Stimulated activated CD8-positive, alpha-beta memory T cell treated with anti-CD3 and anti-CD28 coated beads, Interleukin-15, amount 100 ng/mL, for 24 hours (primary cell): Measurements from ENCODE around the gene COLQ.
"Not testable (repeated sequence)": the region's sequence is repeated elsewhere in the genome, so short reads cannot be mapped to it uniquely, and the experiment has no call there.

ENCODE experiments used
- DNase-seq: peaks from one replicate; pipeline ENCODE4 v3.0.0-alpha.2; 2020; ENCODE audit warnings: low read depth

COLQ gene

DNA sequence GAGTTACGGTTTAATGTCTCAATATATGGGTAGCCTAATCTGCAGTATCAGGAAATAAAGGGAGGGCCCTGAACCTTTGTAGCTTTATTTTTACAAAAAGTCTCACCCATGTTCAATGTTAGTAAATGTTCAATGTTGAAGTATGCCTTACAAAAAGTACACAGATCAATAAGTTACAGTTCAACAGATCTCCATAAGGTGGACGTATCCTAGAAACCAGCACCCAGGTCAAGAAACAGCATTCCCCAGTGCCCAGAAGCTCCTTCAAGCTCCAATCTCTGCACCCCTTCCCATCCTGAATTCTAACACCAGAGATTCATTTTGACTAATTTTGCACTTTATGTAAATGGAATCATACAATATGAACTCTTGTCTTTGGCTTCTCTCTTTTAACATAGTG, 31.3 kb downstream of the COLQ start:
- DNase-seq = no peak

DNA sequence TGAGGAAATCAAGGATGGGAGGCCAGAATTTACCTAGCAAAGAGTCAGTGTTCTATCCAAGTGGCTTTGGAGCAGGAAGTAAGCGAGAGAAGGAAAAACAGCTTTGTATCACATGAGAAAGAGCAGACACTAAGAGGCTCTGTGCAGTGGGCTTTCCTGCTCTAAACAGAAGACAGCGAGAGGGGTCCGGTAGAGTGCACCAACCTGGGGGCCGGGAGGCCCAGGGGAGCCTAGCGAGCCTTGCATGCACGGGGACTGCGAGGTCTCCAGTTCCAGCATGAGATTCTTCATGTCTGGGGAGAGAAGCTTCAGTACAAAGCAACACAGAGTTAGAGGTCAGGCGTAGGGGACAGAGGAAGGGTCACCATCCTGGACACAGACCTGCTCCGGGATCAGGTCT, 33.5 kb downstream of the COLQ start:
- DNase-seq = no peak

DNA sequence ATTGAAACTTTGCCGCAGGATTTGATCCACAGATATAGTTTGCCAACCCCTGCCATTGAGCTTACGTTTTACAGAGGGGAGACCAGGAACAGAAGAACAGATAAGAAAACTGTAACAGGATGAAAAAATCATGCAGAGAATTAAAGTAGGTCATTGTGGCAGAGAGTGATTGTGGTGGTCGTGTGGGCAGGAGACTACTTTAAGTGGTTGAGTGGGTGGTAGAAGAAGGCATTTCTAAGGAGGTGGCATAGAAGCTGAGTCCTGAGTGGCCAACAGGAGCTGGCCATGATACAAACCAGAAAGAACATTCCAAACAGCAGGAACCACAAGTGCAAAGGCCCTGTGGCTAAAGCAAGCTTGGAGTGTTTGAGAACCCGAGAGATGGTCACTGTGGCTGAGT, 34.5 kb downstream of the COLQ start:
- no peak for DNase-seq

DNA sequence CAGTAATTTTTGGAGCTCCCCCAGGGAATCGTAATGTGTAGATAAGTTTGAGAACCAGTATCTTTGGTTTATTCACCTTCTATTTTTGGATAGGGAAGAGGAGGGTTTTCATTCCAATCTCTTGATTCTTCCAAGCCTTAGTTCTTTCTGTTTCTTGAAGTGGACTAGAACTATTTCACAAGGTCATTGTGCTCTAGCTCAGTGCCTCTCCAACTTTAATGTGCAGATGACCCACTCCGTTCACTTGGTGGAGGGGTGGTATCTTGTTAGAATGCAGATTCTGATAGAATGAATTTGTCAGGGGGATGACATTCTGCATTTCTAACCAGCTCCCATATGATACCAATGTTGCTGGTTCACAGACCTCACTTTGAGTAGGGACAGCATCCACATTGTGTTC, 35.5 kb downstream of the COLQ start:
- DNase-seq = no peak

DNA sequence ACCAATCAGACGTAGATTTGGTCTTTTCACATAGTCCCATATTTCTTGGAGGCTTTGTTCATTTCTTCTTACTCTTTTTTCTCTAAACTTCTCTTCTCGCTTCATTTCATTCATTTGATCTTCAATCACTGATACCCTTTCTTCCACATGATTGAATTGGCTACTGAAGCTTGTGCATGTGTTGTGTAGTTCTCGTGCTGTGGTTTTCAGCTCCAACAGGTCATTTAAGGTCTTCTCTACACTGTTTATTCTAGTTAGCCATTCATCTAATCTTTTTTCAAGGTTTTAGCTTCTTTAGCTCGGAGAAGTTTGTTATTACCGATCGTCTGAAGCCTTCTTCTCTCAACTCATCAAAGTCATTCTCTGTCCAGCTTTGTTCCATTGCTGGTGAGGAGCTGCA, 37.0 kb downstream of the COLQ start:
- DNase-seq = not testable (repeated sequence)

DNA sequence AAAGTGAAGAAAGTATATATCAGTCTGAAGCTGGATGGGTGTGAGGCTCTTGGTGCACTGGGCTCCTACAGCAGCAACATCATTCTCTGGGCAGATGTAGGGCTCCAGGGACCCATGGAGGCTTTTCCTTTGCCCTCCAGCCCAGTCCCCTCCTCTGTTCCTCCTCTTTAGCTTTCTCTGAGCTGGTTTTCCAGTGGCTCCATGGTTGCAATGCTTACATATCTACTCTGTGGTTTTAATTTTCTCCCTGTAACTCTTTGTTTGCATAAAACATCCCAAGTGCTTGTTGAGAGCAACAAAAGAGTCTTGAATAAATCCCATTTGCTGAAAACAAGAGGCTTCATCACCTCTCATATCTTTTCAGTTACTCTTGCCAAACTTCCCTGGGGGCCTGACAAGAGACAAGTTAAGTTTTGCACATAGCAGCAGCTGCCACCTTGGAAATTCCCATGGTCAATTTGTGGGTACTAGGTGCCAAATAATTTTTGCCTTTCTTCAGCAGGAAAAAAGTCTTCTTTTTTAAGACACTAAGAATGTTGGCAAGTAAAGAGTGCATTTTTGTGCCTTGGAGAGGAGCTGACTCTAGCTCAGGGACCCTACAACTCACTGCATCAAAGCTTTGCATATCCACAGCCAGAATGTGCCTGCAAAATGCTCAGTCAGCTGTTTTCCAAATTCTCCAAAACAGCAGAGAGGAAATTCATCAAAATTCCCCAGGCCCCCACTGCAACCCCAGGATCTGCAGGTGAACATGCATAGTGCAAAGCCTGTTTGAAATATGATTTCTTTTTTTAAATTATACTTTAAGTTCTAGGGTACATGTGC, 41.9 kb downstream of the COLQ start:
- no peak for DNase-seq

DNA sequence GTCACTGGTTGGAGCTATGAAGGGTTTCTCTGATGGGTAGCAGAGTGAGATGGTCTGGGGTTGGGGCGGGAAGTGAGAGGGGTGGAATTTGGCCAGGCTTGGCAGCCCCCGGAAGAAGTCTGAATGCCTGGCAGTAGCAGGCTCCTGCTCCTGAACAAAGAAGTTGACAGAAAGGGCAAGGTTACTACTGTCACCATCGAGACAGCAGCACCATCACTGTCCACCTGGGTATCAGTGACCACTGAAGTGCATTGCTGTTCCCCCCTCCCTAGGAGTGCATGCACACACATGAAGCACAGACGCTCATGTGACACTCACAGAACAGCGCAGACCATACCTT, 42.9 kb downstream of the COLQ start:
- no peak for DNase-seq

DNA sequence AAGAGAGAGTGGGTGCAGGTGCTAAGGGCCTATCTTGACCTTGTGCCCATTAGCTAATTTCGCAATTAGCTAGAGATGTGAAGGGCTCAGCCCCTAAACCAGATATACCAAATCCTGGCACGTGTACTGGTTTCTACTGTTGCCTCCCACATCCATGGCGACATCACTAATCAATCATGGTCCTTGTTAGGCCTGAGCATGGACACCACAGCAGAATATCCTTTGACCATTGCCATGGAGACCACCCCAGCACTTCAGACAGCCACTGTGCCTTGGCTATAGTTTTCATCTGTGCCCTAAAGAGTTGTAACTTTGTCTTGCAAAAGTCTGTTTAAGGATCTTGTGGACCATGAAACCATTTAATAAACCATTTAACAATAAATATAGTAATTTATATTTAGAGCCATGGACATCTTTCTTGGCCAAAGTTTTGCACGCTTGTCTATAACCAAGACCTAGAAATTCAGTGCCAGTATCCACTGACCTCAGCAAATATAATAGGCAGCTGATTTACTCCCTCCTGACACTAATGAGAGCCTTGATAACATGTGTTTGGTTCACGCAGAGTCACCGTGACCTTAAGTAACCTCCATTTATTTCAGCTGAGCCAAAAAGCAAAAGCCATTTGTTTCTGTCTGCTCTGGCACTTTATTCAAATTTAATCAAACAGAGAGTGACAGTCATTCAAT, 43.4 kb downstream of the COLQ start:
- DNase-seq = no peak

DNA sequence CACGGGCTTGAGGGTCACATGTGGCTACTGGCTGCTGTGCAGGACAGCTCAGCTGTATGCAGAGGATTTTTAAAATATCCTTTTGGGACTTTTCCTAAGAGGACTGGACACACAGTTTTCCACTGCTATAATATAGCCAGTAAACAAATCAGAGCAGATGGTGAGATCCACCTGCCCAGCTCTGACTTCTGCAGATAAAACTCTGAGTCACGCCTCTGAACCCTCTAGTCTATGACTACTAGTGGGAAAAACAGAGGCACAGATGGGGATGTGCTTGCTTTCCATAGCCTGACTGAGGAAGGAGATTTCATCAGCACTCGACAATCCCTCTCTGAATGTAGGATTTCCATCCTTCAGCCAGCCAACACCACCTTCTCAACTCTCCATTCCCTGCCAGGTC, 45.1 kb downstream of the COLQ start:
- DNase-seq = no peak

DNA sequence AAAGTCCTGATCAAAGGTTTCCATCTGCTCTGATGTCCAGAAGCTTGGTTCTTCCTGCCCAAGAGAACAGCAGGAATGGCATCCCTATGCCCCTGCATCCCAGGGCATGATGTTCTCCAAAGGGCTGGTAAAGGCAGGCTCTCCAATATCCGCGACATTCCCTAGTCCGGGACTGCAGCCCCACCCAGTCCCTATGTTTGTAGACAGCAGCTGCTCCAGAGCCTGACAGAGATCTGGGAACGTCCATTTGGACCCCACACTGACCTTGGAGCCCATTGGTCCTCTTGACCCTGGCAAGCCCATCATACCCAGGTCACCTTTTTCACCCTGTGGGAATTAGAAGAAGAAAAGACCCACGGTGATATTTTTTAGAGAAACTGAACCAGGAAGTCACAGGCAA, 46.3 kb downstream of the COLQ start:
- no peak for DNase-seq

DNA sequence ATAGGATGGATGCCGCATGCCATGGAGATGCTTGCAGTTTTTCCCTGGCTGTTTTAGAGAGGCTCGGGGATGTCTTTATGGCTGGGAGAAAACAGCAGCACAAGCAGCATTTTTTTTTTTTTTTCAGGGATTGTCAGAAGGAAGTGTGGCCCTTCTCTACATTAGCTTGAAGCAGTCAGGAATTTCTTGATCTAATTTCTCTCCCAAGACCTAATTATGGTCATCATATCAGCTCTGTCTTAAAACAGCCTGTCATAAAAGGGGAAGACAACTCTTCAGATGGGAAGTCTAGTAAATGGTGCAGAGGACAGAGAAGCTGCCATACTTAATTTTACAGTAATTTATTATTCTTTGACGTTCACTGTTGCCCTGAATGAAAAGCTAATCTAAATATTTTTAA, 49.6 kb downstream of the COLQ start:
- DNase-seq = no peak

DNA sequence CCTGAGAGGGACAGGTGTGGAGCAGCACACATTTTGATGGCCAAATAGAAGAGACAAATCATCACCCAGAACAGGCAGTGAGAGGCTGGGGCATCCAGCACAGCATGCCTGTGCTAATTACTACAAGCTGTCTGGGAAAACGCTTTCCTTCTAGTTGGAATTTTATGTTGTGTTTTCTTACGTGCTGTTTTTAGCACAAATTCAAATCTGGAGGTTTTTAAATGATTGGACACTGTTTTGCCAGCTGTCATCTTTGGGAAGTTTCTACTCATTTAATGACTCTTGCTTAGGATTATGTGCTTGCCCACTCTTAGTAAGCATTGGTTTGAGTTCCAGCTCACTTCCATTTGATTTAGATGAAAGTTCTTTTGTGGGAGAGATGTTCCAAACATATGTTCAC, 50.7 kb downstream of the COLQ start:
- no peak for DNase-seq

DNA sequence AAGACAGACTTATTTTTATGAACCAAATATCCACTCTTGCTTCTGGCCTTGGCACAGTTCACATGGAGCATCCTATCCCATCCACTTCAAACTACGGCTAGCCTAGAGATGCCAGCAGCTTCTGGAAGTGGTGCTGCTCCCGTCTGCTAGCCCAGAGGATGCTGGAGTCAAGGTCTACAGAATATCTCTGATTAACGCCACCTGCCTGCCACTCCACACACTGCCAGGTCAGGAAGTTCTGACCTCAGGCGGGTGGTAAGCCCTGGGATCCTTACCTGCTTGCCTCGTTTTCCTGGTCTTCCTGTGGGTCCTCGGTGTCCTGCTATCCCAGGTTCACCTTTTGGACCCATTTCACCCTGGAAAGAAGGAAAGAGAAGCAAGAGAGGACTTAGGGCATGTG, 51.2 kb downstream of the COLQ start:
- DNase-seq = no peak

DNA sequence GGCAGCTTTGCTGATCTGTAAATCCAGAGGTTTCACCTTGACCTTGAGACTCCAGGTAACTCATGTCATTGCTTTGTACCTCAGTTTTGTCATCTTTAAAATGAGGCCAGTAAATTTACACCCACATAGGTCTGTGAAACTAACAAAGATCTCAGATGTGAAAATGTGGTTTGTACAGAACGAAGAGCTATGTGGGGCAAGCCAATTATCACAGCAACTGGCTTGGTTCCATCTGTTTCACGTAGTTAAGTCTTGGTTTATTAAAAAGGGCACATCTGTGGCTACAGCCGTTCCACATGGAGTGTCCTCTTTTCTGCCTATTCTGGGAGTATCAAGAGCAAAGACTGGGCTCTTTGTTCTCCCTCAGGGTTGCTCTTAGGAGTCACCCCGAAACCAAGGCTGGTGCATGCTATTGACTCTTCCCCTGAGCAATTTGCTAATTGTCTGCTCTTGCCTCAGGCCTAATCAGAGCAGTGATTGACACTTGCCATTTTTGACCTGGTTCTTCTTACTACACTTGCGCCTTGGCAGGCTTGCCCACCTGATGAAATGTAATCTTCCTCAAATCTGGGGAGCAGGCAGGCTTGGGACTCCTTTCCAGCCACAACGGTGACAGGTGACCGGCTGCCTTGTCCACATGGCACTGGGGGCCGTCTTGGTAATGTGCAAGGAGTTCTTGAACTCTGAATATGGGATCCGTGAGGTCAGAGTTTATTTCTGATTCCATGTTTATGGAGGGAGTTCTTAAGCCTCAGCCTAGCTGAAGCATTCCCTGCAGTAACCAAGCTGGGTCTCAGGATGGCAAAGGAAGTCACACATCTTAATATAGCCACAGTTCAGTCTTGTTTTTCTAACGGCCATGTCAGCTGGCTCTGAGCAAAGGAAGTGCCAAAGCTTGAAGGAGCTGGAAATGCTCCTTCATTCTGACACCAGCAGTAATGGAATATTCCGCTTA, 54.0 kb downstream of the COLQ start:
- DNase-seq = no peak

DNA sequence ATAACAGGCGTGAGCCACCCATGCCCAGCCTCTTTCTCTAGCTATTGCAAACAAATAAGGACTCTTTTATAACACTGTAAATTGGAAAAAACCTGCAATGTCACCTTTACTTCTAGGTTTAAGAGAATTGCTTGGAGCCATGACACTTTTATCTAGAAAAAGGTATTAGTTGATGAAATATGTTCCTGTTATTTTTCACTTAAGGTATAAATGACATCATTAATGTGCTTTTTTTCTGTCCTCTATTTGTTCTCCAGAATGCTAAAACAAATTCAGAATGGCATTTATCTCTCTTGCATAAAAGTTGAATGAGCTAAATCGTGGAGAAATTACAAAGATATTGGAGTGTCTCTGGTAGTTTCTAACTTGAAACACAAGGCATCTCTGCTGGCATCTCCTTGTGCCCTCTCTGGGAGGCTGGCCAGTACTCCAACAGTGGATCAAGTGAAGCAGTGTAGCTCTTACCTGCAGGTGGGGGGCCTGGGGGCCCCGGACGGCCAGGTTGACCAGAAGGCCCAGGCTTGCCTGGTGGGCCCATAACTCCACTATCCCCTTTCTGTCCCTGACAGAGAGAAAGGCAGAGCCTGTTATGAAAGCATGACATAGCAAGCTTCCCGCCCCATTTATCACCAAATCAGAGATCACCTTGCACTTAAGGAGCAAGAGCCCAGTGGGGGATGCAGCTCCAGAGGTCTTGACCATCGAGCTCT, 55.5 kb downstream of the COLQ start:
- DNase-seq = no peak

DNA sequence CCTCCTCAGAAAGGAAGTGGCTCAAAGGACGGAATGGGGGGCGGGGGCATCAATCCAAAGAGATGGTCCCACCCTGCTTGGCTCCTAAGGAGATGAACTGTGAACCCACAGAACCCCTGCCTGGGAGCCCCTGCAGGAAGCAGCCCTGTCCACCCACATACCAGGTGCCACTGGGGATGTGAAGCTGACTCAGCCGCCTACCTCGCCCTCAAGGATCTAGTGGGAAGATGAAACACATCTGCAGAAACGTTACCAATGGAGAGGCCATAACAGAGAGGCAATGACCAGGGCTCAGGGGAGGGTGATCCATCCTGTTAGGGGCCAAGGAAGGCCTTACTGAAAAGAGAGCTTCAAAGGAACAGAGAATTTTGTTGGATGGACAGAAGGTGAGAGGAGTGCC, 59.1 kb downstream of the COLQ start:
- DNase-seq = no peak

DNA sequence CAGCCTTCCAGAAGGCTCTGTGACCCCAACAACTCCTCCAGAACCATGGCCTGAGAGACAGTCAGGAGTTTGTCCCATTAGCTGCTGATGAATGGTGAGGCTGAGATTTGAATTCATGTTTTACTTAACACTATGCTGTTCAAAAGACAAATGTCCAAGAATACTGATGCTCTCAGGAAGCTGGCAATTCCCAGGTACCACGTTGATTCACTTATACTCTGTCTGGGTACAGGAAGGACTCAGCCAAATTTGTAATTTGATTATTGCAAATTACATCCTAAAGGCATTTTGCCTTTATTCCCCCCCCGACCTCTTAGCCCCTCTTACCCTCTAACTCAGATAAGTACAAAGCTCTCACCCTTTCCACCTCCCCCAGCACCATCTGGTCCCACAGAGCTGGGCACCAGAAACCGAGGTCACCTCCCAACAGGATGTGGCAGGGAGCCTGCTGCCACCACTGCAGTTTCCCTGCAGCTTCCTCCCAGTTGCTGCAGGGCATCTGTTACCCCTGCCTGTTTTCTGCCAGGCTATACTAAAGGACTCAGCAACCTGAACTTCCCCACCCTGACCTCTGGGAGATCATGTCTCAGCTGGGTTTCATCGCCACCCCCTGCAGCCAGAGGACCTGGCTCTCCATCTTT, 60.5 kb downstream of the COLQ start:
- DNase-seq = no peak

DNA sequence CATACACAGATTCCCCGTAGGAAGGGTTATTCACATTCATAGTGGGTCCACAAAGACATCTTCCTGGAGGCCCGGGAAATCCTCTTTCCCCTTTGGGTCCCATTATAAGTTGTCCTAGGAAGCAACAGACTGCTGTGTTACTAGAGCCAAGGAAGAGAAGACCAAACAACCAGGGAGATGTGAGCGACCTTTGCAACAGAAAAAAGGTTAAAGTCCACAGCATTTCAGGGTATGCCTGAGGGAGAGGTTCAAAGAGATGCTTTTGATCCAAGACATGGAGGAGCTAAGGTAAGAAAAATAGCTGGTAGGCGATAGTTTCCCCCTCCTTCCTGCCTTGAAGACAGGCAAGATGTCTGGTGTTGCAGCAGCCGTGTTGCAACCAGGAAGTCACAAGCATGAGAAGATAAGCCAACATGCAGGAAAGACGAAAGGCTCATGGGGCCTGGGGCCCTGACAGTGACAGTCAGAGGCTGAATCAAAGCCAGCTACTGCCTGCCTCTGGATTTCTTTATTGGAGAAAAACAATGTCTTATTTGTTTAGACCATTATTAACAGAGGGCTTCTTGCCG, 63.2 kb downstream of the COLQ start:
- DNase-seq = no peak

DNA sequence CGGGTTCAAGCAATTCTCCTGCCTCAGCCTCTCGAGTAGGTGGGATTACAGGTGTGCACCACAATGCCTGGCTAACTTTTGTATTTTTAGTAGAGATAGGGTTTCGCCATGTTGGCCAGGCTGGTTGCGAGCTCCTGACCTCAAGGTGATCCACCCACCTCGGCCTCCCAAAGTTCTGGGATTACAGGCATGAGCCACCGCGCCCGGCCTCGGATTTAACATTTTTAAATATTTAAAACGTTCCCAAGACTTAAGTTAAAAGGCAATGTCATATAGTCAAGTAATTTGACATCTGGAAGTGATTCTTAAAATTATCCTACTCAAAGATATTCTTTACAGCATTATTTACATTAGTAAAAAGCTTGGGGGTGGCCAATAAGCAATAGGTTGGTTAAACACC, 64.6 kb downstream of the COLQ start:
- not testable (repeated sequence) for DNase-seq

DNA sequence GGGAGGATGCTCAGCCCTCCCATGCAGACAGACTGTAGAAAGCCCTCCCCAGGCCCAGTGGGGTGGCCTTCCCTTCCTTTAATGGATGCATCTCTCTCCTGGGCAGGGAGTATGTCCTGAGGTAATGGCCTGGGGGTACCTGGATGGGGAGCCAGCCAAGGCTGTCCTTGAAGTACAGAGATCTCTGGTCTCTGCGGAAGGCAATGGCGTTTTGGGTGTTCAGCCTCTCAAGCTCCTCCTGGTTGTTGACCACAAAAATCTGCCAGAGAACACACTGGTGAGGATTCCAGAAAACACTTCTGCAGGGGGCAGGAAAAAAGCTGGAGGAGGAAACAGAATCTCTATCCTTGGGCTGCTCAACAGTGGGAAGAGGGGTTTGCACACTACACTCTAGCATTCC, 65.2 kb downstream of the COLQ start:
- no peak for DNase-seq

DNA sequence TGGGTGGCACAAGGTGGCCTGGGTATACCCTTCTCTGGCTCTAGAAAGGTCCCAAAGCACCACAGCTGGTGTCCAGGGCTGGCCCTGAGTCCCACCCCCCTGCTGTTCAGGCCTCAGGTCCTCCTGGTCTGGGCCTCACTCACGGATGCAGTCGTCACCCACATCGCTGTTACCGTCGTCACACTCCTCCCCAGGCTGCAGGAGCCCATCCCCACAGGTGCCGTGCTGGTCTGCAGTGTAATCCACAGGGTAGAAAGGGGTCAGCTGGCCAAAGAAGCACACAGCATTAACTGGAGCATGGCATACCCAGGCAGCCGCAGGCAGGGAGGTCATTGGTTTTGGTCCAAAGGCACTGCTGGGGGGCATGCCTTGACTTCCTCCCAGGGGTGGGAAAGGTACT, 65.8 kb downstream of the COLQ start:
- DNase-seq = no peak
